ENCODE measurements around the gene B4GALT2.

The B4GALT2 gene, protein sequence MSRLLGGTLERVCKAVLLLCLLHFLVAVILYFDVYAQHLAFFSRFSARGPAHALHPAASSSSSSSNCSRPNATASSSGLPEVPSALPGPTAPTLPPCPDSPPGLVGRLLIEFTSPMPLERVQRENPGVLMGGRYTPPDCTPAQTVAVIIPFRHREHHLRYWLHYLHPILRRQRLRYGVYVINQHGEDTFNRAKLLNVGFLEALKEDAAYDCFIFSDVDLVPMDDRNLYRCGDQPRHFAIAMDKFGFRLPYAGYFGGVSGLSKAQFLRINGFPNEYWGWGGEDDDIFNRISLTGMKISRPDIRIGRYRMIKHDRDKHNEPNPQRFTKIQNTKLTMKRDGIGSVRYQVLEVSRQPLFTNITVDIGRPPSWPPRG

DNA sequence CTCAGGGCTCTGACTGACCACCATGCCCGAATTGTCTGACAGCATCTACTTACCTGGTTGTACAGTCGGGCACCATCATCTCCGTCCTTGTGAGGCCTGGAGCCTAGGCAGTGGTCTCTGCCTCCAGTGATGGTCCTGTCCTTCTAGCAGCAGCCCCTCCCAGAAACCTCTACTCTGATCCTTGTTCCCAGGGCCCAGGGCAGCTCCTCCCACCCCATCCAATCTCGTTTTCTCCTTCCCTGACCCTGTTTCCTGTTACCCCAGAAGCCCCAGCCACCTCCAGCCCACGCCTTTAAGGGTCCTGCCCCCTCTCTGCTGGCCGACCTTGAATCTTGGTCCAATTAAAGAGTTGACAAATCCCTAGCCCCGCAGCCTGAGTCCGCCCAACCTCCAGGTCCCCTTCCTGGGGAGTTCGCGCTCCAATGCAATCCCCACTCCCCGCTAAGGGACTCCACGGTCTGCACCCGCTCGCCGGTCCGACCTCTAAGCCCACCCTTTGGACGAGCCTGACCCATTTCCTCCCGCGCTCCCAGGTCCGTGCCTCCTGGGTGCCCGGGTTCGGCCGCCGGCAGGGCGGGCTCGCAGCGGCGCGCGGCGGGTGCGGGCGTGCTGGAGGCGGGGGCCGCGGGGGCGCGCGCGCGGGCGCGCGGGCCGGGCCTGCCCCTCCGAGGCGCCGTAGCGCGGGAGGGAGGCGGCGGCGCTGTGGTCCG lies at the start of gene B4GALT2:
TSS of gene B4GALT2 (plus strand) at position 660 of the 710 bp plus-strand sequence. CDS start 1,951 bp downstream, outside the sequence.
- H3K27ac ChIP-seq = peak within 1 kb of the TSS; percentile 30 to 94 (median 87); a peak in 20 of 22 replicates
- peaks cover 27 to 55% (median 44%) of the 10 kb centered on the region in 11 experiments for H3K36me3 ChIP-seq
- peaks cover 36 to 76% (median 60%) of the 10 kb centered on the region in 11 experiments for H4K20me1 ChIP-seq
- peaks cover 53 to 79% (median 74%) of the 10 kb centered on the region in 10 experiments for H3K4me1 ChIP-seq
- no peaks in the 10 kb centered on the region for H3K27me3 ChIP-seq
- H3K9ac ChIP-seq = peak within 1 kb of the TSS; percentile 84 to 100 (median 99)
- H3K4me2 ChIP-seq = peak within 1 kb of the TSS; percentile 89 to 100 (median 98)
- peak within 1 kb of the TSS; percentile 75 to 100 (median 96) for H3K4me3 ChIP-seq
- no peak for TF ChIP-seq Cebpa-rat (IDR thresholded peaks at IDR 0.05)
- no peaks in the 10 kb centered on the region for H3K9me3 ChIP-seq (replicated peaks in 1 of 11)

DNA sequence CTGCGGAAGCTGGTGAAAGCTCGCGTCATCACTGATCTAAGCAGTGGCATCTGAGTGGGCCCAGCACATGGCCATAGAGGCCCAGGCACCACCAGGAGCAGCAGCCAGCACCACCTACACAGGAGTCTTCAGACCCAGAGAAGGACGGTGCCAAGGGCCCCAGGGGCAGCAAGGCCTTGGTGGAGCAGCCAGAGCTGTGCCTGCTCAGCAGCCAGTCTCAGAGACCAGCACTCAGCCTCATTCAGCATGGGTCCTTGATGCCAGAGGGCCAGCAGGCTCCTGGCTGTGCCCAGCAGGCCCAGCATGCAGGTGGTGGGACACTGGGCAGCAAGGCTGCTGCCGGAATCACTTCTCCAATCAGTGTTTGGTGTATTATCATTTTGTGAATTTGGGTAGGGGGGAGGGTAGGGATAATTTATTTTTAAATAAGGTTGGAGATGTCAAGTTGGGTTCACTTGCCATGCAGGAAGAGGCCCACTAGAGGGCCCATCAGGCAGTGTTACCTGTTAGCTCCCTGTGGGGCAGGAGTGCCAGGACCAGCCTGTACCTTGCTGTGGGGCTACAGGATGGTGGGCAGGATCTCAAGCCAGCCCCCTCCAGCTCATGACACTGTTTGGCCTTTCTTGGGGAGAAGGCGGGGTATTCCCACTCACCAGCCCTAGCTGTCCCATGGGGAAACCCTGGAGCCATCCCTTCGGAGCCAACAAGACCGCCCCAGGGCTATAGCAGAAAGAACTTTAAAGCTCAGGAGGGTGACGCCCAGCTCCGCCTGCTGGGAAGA lies 48.7 kb upstream of the B4GALT2 start:
- peaks cover 32 to 67% (median 56%) of the 10 kb centered on the region in 10 experiments for H3K4me1 ChIP-seq
- TF ChIP-seq Cebpa-rat (IDR thresholded peaks at IDR 0.05) = no peak
- H3K36me3 ChIP-seq = peaks cover 0 to 33% (median 13%) of the 10 kb centered on the region in 11 experiments; a peak in 14 of 22 replicates
- H3K27ac ChIP-seq = peak overlapping the region in 9 of 11 experiments; percentile 3 to 52 (median 43); a peak in 14 of 22 replicates
- peak overlapping the region in 9 of 11 experiments; percentile 19 to 79 (median 48); a peak in 16 of 22 replicates for H3K4me2 ChIP-seq
- no peak overlapping the region; a peak in 1 of 22 replicates for H3K9ac ChIP-seq
- peaks cover 0 to 5% (median 0%) of the 10 kb centered on the region in 11 experiments; a peak in 1 of 22 replicates for H3K9me3 ChIP-seq (replicated peaks in 1 of 11)
- peaks cover 0 to 22% (median 4%) of the 10 kb centered on the region in 11 experiments; a peak in 8 of 22 replicates for H4K20me1 ChIP-seq
- no peak overlapping the region for H3K4me3 ChIP-seq
- H3K27me3 ChIP-seq = peaks cover 29 to 38% (median 33%) of the 10 kb centered on the region in 11 experiments

DNA sequence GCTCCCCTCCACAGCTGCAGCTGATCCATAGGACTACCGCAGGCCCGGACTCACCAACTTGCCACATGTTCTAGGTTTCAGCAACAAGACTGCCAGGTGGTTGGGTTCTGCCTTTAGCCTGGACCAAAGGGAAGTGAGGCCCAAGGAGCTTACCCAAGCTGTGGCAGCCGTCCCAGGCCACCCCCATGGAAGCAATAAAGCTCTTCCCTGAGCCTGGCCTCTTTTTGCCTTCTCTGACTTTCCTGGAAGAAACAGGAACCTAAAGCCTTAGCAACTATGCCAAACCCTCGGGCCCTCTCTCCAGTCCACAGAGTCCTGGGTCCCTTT lies 48.1 kb upstream of the B4GALT2 start:
- no peak overlapping the region for H3K4me3 ChIP-seq
- no peak overlapping the region for H3K9ac ChIP-seq
- peaks cover 35 to 71% (median 58%) of the 10 kb centered on the region in 10 experiments for H3K4me1 ChIP-seq
- peaks cover 0 to 28% (median 6%) of the 10 kb centered on the region in 11 experiments; a peak in 12 of 22 replicates for H4K20me1 ChIP-seq
- peak overlapping the region in 5 of 11 experiments; percentile 7 to 40 (median 20); a peak in 6 of 22 replicates for H3K27ac ChIP-seq
- peaks cover 35 to 43% (median 39%) of the 10 kb centered on the region in 11 experiments for H3K27me3 ChIP-seq
- H3K36me3 ChIP-seq = peaks cover 0 to 27% (median 7%) of the 10 kb centered on the region in 11 experiments; a peak in 14 of 22 replicates
- TF ChIP-seq Cebpa-rat (IDR thresholded peaks at IDR 0.05) = no peak
- peaks cover 0 to 5% (median 0%) of the 10 kb centered on the region in 11 experiments; a peak in 1 of 22 replicates for H3K9me3 ChIP-seq (replicated peaks in 1 of 11)
- peak overlapping the region in 10 of 11 experiments; percentile 12 to 79 (median 60); a peak in 15 of 22 replicates for H3K4me2 ChIP-seq

DNA sequence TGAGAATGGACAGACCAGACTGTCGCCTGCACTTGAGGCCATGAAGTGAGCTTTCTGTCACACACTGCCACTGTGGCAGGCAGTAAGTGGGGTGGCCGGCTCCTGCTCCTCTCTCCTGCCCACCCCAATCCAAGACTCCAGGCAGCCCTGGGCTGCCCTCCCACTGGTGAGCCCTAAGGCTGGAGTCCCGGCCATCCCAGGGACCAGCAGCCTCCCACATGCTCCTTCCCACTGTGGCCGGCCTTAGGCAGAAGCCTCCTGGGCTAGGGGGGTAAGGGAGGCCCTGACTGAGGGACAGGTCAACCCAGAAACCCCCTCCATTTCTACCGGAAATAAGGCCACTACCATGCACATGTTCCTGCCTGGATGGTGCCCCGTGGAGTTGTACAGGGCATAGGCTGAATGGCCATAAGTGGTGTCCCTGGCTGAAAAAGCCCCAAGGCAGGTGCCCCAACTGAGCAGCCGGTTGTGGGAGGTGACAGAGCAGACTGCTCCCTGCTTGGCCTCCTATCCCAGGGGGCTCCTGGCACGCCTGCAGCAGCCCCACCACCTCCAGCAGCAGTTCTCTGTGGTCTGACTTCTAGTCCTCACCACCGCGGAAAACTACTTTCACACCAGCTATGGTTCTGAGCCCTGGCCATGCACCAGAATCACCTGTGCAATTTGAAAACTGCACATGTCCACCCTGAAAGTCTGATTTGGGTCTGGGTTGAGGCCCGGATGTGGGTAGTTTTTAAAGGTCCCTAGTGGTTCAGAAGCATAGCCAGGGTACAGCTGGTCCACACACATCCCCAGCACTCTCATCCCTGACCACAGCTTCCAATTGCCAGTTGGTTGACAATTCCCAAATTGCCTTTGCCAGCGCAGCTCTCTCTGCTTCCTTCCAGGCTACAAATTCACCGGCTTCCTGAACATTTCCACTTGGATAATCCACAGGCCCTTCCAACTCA lies 47.0 kb upstream of the B4GALT2 start:
- H3K27me3 ChIP-seq = peaks cover 45 to 54% (median 49%) of the 10 kb centered on the region in 11 experiments
- no peak overlapping the region for H3K4me3 ChIP-seq
- H3K9ac ChIP-seq = no peak overlapping the region; a peak in 2 of 22 replicates
- H3K36me3 ChIP-seq = peaks cover 0 to 19% (median 4%) of the 10 kb centered on the region in 11 experiments; a peak in 9 of 22 replicates
- H3K9me3 ChIP-seq (replicated peaks in 1 of 11) = peaks cover 0 to 5% (median 0%) of the 10 kb centered on the region in 11 experiments; a peak in 1 of 22 replicates
- H4K20me1 ChIP-seq = peaks cover 0 to 38% (median 16%) of the 10 kb centered on the region in 11 experiments; a peak in 17 of 22 replicates
- peak overlapping the region in 1 of 11 experiments; percentile 40; a peak in 2 of 22 replicates for H3K27ac ChIP-seq
- peaks cover 43 to 80% (median 67%) of the 10 kb centered on the region in 10 experiments for H3K4me1 ChIP-seq
- peak overlapping the region; percentile 14 to 80 (median 71); a peak in 20 of 22 replicates for H3K4me2 ChIP-seq
- TF ChIP-seq Cebpa-rat (IDR thresholded peaks at IDR 0.05) = no peak

DNA sequence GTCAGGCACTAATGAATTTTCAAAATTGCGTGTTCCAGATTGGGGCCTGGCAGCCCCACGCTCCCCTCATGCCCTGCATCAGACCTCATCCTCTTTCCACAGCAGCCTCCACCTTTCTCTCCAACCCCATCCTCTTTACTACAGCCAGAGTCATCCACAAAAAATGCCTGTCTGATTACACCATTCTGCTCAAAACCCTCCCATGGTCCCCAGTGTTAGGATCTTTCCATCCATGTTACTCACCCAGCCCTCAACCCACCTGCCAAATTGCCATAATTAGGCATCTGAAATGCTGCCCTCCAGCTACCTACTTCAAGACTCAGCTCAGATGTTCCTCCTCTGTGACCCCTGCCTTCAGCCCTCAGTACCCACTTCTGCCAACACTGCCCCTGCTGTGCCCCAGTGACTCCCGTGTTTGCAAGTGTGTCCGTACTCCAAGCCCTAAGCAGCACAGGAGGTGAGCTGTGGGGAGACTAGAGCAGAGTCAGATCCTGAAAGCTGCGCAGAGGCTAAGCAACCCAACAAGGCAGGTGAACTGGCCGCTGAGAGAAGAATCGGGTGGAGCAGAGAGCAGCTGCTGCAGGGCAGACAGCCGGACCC lies 46.1 kb upstream of the B4GALT2 start:
- H3K27me3 ChIP-seq = peaks cover 53 to 61% (median 58%) of the 10 kb centered on the region in 11 experiments
- peaks cover 43 to 80% (median 67%) of the 10 kb centered on the region in 10 experiments for H3K4me1 ChIP-seq
- peak overlapping the region; percentile 36 to 80 (median 71) for H3K4me2 ChIP-seq
- peaks cover 0 to 5% (median 0%) of the 10 kb centered on the region in 11 experiments; a peak in 1 of 22 replicates for H3K9me3 ChIP-seq (replicated peaks in 1 of 11)
- H3K36me3 ChIP-seq = peaks cover 0 to 25% (median 10%) of the 10 kb centered on the region in 11 experiments; a peak in 11 of 22 replicates
- TF ChIP-seq Cebpa-rat (IDR thresholded peaks at IDR 0.05) = no peak
- H4K20me1 ChIP-seq = peaks cover 0 to 47% (median 25%) of the 10 kb centered on the region in 11 experiments; a peak in 18 of 22 replicates
- H3K27ac ChIP-seq = no peak overlapping the region
- H3K9ac ChIP-seq = no peak overlapping the region; a peak in 1 of 22 replicates
- 0 out of 20 replicates have a peak overlapping the region, but pooled peaks of 1 of the 10 experiments have one; percentile 43 for H3K4me3 ChIP-seq

DNA sequence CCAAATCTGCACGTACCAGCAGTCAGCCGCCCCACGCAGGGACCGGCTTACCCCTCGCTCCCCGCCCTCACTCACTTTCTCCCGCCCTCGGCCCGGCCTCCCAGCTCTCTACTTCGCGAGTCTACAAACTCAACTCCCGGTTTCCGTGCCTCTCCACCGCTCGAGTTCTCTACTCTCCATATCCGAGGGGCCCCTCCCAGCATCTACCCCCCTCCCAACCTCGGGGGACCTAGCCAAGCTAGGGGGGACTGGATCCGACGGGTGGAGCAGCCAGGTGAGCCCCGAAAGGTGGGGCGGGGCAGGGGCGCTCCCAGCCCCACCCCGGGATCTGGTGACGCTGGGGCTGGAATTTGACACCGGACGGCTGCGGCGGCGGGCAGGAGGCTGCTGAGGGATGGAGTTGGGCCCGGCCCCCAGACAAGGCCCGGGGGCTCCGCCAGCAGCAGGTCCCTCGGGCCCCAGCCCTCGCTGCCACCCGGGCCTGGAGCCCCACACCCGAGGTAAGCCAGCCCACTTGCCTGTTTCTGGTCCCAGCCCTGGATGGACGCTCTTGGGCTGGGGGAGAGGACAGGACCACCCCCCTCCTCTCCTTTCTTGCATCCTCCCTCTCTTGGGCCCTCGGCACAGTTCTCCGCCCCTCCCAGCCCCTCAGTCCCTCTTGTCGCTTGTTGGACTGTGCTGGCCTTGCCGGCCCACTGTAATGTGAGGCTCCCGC lies 45.5 kb upstream of the B4GALT2 start, which contains the start of gene ARTN:
TSS of gene ARTN (plus strand) at position 416 of the 715 bp plus-strand sequence. CDS start 1,856 bp downstream, outside the sequence.
- no peak for TF ChIP-seq Cebpa-rat (IDR thresholded peaks at IDR 0.05)
- Histone ChIP-seq H3K4me2 (peak within 1 kb of the TSS; percentile 36 to 80 (median 71)), H3K4me3 (peak within 1 kb of the TSS in 3 of 10 experiments; percentile 27 to 43 (median 35); a peak in 6 of 20 replicates), H3K27me3 (peaks cover 53 to 67% (median 62%) of the 10 kb centered on the region in 11 experiments), H3K36me3 (peaks cover 0 to 31% (median 13%) of the 10 kb centered on the region in 11 experiments; a peak in 14 of 22 replicates), H4K20me1 (peaks cover 0 to 54% (median 29%) of the 10 kb centered on the region in 11 experiments; a peak in 19 of 22 replicates), H3K4me1 (peaks cover 43 to 80% (median 66%) of the 10 kb centered on the region in 10 experiments), H3K9ac (peak within 1 kb of the TSS in 5 of 11 experiments; percentile 7 to 31 (median 23); a peak in 4 of 22 replicates), H3K9me3 (replicated peaks in 1 of 11) (peaks cover 0 to 5% (median 0%) of the 10 kb centered on the region in 11 experiments; a peak in 1 of 22 replicates), H3K27ac (no peak within 1 kb of the TSS)
